Ectodermal cell (in vitro differentiated cells): ENCODE data around the gene TBC1D22A.
"Not testable (repeated sequence)": the region's sequence is repeated elsewhere in the genome, so short reads cannot be mapped to it uniquely, and the experiment has no call there.

Source experiments
- H3K27ac ChIP-seq: 2 replicates; pipeline ENCODE4 v1.7.0; 2013; ENCODE audit warnings: mild to moderate bottlenecking, low read depth, low read length; ENCODE audit not compliant: insufficient read depth, poor library complexity, severe bottlenecking
- H3K27me3 ChIP-seq: 2 replicates; pipeline ENCODE4 v1.7.0; 2013; ENCODE audit warnings: mild to moderate bottlenecking, low read length; ENCODE audit not compliant: insufficient read depth, control insufficient read depth, poor library complexity, severe bottlenecking
- H3K36me3 ChIP-seq: one replicate; pipeline ENCODE4 v1.7.0; 2013; ENCODE audit warnings: low read length; ENCODE audit not compliant: control insufficient read depth, insufficient read depth
- H3K4me1 ChIP-seq: one replicate; pipeline ENCODE4 v1.7.0; 2013; ENCODE audit warnings: low read length; ENCODE audit not compliant: control insufficient read depth, insufficient read depth
- H3K4me3 ChIP-seq: 2 replicates; pipeline ENCODE4 v1.7.0; 2013; ENCODE audit warnings: low read depth, low read length, control low read depth; ENCODE audit not compliant: insufficient read depth
- H3K9me3 ChIP-seq: 2 replicates; pipeline ENCODE4 v1.7.0; 2013; ENCODE audit warnings: mild to moderate bottlenecking, low read length, moderate library complexity; ENCODE audit not compliant: control insufficient read depth
- WGBS, 2 experiments: methylation state at CpG; one replicate each; pipeline ENCODE4 v1.1.7; 2013; ENCODE audit warnings: missing lambda C conversion rate in 2 of 2; 5-methylcytosine and 5-hydroxymethylcytosine counted together

The TBC1D22A gene

GRCh38 chr22:46728470-46728869 is 34.0 kb upstream of the TBC1D22A start:
- no peak overlapping the region for H3K27ac ChIP-seq
- no peak overlapping the region for H3K4me3 ChIP-seq
- H3K4me1 ChIP-seq: peaks cover 18% of the 10 kb centered on the region
- no peaks in the 10 kb centered on the region for H3K36me3 ChIP-seq
- no peaks in the 10 kb centered on the region for H3K9me3 ChIP-seq
- no peaks in the 10 kb centered on the region for H3K27me3 ChIP-seq
- WGBS, 2 experiments: 94% methylated on average over 11 of the region's 11 CpGs

- Histone ChIP-seq H3K27me3 (no peaks in the 10 kb centered on the region), H3K9me3 (no peaks in the 10 kb centered on the region), H3K4me3 (no peak overlapping the region), H3K4me1 (peaks cover 21% of the 10 kb centered on the region), H3K36me3 (no peaks in the 10 kb centered on the region), H3K27ac (no peak overlapping the region)
- WGBS, 2 experiments: 90% methylated on average over 9 of the region's 9 CpGs
Observed at GRCh38 chr22:46730568-46731245, 31.7 kb upstream of the TBC1D22A start.

- peaks cover 28% of the 10 kb centered on the region for H3K4me1 ChIP-seq
- H3K4me3 ChIP-seq: no peak overlapping the region
- H3K27me3 ChIP-seq: no peaks in the 10 kb centered on the region
- H3K27ac ChIP-seq: no peak overlapping the region
- 50 to 51% methylated on average over 22 of the region's 22 CpGs for WGBS, 2 experiments
- H3K9me3 ChIP-seq: no peaks in the 10 kb centered on the region
- H3K36me3 ChIP-seq: no peaks in the 10 kb centered on the region
Observed at GRCh38 chr22:46731246-46732040, 31.0 kb upstream of the TBC1D22A start.

GRCh38 chr22:46732041-46732379 is 30.4 kb upstream of the TBC1D22A start:
- Histone ChIP-seq H3K9me3 (no peaks in the 10 kb centered on the region), H3K4me3 (no peak overlapping the region), H3K27ac (no peak overlapping the region), H3K4me1 (peaks cover 34% of the 10 kb centered on the region), H3K36me3 (no peaks in the 10 kb centered on the region), H3K27me3 (no peaks in the 10 kb centered on the region)
- 90% methylated on average over 14 of the region's 14 CpGs for WGBS, 2 experiments

GRCh38 chr22:46732513-46732912 is 29.9 kb upstream of the TBC1D22A start:
- peaks cover 36% of the 10 kb centered on the region for H3K4me1 ChIP-seq
- no peak overlapping the region for H3K4me3 ChIP-seq
- no peaks in the 10 kb centered on the region for H3K36me3 ChIP-seq
- no peaks in the 10 kb centered on the region for H3K27me3 ChIP-seq
- H3K9me3 ChIP-seq: no peaks in the 10 kb centered on the region
- WGBS, 2 experiments: 92 to 93% methylated on average over 7 of the region's 7 CpGs
- H3K27ac ChIP-seq: no peak overlapping the region

GRCh38 chr22:46734213-46734722 is 28.2 kb upstream of the TBC1D22A start:
- not testable (repeated sequence) for H3K9me3 ChIP-seq, H3K36me3 ChIP-seq, H3K27ac ChIP-seq, H3K4me3 ChIP-seq, H3K27me3 ChIP-seq
- 96% methylated on average over 12 of the region's 12 CpGs for WGBS, 2 experiments
- H3K4me1 ChIP-seq: peaks cover 40% of the 10 kb centered on the region

- Histone ChIP-seq H3K4me3 (no peak overlapping the region), H3K9me3 (no peaks in the 10 kb centered on the region), H3K36me3 (no peaks in the 10 kb centered on the region), H3K4me1 (peaks cover 40% of the 10 kb centered on the region), H3K27me3 (peaks cover 4% of the 10 kb centered on the region), H3K27ac (no peak overlapping the region)
- WGBS, 2 experiments: 95% methylated on average over 12 of the region's 12 CpGs
Observed at GRCh38 chr22:46734830-46735453, 27.5 kb upstream of the TBC1D22A start.

GRCh38 chr22:46735747-46736608 is 26.5 kb upstream of the TBC1D22A start:
- Histone ChIP-seq H3K27ac (no peak overlapping the region), H3K4me3 (no peak overlapping the region)

GRCh38 chr22:46736705-46737104 is 25.7 kb upstream of the TBC1D22A start:
- Histone ChIP-seq H3K9me3 (no peaks in the 10 kb centered on the region), H3K4me3 (peak overlapping the region; percentile 54), H3K36me3 (no peaks in the 10 kb centered on the region), H3K27me3 (peaks cover 4% of the 10 kb centered on the region), H3K4me1 (peaks cover 28% of the 10 kb centered on the region), H3K27ac (no peak overlapping the region)
- WGBS, 2 experiments: 80% methylated on average over 8 of the region's 8 CpGs

More at GRCh38 chr22:46735747-46736608, 26.5 kb upstream of the TBC1D22A start:
- Histone ChIP-seq H3K27me3 (peaks cover 4% of the 10 kb centered on the region), H3K36me3 (no peaks in the 10 kb centered on the region), H3K4me1 (peaks cover 35% of the 10 kb centered on the region), H3K9me3 (no peaks in the 10 kb centered on the region)
- 40 to 42% methylated on average over 13 of the region's 13 CpGs for WGBS, 2 experiments
